Measurements from ENCODE around the gene ALDH1A3.

ALDH1A3 gene

GRCh38 chr15:100926971-100927756 lies 47.5 kb downstream of the ALDH1A3 start:
- DNase-seq: no peak

DNA sequence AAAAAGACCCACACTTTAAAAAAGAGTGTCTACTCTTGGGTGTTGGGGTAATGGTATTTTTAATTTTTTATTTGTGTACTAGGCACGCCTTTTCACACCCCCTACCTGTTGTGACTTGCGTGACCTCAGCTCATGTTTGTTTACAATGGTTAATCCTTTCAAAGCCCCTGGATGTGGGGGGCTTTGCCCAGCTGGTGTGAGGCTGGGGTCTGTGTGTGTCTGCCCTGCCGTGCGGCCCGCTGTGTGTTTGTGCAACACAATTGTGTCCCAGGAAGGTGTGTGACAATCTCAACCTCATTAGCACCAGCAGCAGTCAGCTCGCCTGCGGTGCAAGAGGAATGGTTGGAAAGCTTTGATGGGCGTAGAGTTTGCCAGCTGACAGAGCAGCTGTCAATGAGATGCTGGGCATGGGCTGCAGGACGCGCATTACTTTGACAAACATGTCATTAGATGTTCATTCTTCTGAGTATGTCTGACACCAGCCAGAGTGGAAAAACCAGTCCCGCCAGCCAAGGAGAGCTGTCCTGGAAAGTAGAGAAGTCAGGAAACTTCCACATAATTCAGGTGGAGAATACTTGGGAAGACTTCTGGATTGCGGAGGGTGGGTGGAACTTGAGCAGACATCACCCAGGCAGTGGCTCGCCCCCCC lies 49.1 kb downstream of the ALDH1A3 start:
- DNase-seq: no peak

DNA sequence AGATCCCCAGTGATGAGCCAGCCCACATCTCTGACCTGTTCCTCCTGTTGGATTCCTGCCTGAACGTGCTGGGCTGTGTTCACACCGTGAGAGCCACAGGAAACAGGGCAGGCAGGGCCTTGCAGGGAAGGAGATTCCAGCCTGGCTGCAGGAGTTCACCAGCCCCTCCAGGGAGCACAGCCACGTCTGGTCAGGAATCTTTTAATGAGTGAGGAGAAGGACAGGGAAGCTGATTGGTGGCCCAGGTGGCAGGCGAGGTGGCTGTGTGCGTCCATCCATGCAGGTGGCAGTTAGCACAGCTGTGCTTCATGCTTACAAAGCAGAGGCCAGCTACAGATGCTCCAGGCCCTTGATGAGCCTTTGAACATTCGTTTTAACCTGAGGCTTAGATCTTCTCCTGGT lies 50.0 kb downstream of the ALDH1A3 start:
- DNase-seq: no peak

DNA sequence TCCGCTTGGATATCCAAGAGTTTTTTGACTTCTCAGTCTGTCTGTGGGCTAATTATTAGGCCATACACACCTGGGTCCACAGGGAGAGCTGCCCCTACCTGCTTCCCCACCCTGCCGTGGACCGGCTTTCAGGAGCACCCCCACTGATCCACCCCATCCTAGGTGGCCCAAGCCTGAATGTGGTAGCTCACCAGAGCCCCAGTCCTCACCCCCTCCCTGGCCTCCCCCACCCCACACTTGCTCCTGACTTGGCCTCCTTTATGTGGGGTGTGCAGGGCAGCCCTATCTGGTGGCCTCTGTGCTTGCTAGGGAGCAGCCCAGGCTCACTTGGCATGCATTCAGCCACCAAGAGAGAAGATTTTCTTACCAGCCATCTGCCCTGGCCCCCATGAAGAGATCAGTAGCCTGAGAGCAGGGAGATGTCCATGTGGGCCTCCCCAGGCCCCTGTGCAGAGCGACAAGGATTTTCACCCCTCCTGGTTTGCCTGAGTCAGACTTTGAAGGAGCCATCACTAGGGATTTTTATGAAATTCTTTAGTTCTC lies 50.7 kb downstream of the ALDH1A3 start:
- DNase-seq: no peak

GRCh38 chr15:100931143-100931890 lies 51.7 kb downstream of the ALDH1A3 start:
- no peak for DNase-seq

- DNase-seq: peak; percentile 41
Observed at GRCh38 chr15:100932676-100933348, 53.2 kb downstream of the ALDH1A3 start.

DNA sequence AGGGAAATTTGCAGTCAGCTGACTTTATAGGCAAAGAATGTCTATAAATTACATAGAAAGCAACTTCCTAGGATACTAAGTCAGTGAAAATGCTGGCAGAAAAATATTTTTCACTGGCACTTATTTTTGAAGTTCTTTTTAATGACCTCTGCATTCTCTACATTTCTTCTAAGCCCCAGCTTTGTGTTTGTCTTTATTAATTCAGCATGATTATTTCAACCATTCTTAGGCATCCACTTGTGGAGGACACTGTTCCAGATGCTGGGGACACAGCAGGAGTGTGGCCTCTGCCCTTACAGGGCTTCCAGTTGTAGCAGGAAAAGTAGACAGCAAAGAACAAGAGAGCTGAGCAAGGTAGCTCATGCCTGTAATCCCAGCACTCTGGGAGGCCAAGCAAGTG lies 54.5 kb downstream of the ALDH1A3 start:
- no peak for DNase-seq

GRCh38 chr15:100934726-100935125 lies 55.1 kb downstream of the ALDH1A3 start:
- no peak for DNase-seq

GRCh38 chr15:100937171-100937570 lies 57.5 kb downstream of the ALDH1A3 start:
- no peak for DNase-seq

DNA sequence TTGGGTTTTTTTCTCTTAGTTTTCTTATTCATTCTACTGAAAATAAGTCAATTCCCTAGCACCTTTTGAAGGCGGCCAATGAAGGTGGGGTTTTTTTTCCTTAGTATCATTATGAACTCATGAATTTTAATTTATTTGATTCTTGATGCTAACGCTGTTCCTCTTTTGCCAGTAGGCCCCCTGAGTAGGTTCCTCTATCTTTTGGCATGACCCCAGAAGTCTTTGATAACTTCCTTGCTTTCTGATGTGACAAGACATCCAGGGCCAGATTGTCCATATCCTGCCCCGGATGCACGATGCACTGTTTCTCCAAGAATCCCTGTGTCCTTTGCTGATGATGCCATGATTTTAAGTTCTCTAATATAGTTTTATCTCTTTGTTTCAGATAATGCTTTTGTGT lies 60.2 kb downstream of the ALDH1A3 start:
- no peak for DNase-seq

DNA sequence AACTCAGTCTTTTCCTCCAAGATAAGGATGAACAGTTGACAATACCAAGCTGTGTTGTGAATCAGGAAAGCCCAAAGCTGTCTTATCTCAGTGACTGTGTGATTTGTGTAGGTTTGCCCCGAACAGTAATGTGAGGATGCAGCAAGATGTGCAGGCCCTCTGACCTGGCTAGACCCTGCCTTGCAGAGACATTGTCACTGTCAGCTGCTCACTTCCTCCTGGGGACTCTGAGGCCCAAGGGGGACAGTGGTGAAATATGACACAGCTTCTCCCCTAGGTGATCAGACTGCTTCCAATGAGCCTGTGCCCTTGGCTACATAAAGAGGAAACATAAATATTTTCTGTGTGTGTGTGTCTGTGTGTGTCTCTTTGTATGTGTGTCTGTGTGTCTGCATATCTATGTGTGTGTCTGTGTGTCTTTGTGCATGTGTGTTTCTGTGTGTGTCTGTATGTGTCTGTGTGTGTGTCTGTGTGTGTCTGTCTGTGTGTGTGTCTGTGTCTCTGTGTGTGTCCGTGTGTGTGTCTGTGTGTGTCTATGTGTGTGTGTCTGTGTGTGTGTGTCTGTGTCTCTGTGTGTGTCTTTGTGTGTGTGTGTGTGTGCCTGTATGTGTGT lies 61.2 kb downstream of the ALDH1A3 start:
- no peak for DNase-seq

GRCh38 chr15:100941536-100941935 lies 61.9 kb downstream of the ALDH1A3 start:
- DNase-seq: no peak

GRCh38 chr15:100942656-100943425 lies 63.2 kb downstream of the ALDH1A3 start:
- no peak for DNase-seq

DNA sequence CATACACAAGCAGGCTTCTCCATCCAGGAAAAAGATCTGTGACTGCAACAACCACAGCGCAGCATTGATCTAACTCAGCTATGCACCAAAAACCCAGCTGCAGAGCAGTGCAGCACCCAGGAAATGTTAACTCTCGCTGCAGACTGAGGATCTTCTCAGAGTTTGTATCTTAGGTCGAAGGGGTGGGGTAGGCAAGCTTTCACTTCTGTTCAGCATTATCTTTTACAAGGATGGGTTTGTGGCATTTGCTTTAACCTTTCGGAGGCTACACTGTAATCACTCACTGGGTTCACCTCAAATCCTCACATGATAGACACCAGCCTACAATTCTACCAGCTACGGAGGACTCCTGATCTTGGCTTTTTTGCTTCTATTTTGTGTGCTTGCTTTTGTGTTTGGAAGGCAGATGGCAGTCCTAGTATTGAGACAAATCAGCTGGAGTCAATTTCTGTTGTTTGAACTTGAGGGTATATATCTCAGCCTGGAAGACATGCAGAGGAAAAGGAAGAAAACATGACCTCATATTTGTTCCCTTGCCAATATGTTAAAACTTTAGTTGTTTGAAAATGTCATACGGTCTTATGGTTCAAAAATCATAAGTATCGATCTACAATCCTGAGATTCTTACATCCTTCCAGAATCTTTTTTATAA lies 64.7 kb downstream of the ALDH1A3 start:
- DNase-seq: no peak

- DNase-seq: peak; percentile 43
Observed at GRCh38 chr15:100944986-100945385, 65.4 kb downstream of the ALDH1A3 start.

DNA sequence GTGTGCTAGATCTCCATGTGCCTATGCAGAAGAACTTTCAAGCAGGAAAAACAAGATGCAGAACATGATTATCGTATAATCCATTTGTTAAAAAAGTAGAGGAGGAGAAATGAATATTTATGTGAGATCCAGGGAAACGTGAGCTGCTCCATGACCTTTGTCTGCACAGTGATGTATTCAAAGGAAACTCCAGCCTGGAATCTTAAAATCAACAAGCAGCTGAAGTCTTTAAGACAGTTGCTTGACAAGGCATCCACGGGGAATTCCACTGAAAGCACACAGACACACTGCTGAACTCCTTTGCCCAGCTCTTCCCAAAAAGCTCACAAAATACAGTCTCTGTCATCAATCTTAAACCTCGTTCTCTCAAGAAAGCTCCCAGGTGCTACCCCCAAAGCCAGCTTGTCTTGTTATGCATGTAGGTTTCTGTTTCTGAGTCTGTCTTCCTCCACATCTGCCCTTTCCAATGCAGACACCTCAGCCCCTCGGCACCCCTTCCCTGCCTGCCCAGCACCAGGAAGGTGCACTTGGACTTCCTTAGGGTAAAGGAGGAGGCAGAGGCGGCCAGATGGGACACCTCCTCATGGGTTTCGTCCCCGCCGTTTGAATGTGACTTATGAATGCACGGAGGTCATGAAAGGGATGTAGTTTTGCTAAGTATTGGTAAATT lies 68.3 kb downstream of the ALDH1A3 start:
- no peak for DNase-seq

DNA sequence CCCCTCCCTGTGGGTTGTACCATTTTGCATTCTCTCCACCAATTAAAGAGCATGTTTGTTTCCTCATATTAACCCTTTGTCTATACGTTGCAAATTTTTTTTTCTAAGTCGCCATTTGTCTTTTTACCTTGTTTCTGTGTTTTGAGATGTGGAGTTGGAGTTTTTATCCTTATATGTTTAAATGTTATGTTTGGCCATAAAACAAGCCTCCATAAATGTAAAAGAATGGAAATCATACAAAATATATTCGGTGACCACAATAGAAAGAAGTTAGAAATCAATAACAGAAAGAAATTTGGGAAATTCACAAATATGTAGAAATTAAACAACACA lies 68.8 kb downstream of the ALDH1A3 start:
- no peak for DNase-seq

- DNase-seq: no peak
Observed at GRCh38 chr15:100949691-100950090, 70.1 kb downstream of the ALDH1A3 start.

DNA sequence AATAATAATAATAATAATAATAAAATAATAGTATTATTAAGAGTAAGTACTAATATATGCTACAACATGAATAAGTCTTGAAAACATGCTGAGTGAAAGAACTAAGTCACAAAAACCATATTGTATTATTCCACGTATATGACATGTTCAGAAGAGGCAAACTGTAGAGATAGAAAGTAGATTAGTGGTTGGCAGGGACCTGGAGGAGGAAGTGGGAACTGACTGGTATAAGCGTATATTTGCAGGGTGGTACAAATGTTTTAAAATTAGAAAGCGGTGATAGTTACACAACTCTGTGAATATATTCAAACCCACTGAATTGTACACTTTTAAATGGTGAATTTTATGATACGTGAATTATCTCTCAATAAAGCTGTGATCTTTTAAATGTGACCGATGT lies 72.3 kb downstream of the ALDH1A3 start:
- DNase-seq: no peak

- DNase-seq: no peak
Observed at GRCh38 chr15:100952566-100952965, 72.9 kb downstream of the ALDH1A3 start.
